K562 (cell line): ENCODE results near the gene MBNL2.

Experiments used
- SMC3 ChIP-seq: conservative IDR thresholded peaks from 2 replicates; pipeline ENCODE4 v1.6.1; 2011; ENCODE audit warnings: low read depth, low read length, improper control_type of control experiment; ENCODE audit not compliant: insufficient read depth
- ZBTB8A ChIP-seq: fragments of 450-650 bp; IDR thresholded peaks from 2 replicates; pipeline ENCODE4 v1.6.1; 2018; ENCODE audit warnings: mild to moderate bottlenecking, moderate library complexity; ENCODE audit not compliant: partially characterized antibody
- ZNF583 ChIP-seq: fragments of 250-450 bp; sonication (Bioruptor Pico); IDR thresholded peaks from 2 replicates; pipeline ENCODE4 v1.4.0; 2020
- TF ChIP-seq, protein P1 (sequence below): sonication (generic); formaldehyde crosslinking; IDR thresholded peaks from 2 replicates; pipeline ENCODE4 v1.8.1; 2023; ENCODE audit warnings: mild to moderate bottlenecking, missing genetic modification reagents

DNA sequence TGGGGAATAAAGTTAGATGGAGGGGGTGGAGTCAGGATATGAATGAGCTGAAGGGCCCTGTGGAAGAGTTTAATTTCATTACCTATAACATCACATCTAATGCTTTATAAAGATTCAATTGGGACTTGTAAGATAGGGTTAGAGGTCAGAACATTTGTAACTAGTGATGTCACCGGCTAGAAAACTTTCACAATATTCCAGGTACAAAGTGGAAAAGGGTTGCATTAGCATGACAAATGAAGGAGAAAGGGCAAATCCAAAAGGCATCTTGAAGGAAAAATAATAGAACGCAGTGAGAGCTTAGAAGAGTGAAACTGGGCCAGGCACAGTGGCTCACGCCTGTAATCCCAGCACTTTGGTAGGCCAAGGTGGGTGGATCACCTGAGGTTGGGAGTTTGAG is 7.6 kb downstream of the MBNL2 start:
- no peak for TF ChIP-seq SMC3
- TF ChIP-seq ZNF583 (CRISPR knock-in tag): no peak
- TF ChIP-seq, protein P1, sequence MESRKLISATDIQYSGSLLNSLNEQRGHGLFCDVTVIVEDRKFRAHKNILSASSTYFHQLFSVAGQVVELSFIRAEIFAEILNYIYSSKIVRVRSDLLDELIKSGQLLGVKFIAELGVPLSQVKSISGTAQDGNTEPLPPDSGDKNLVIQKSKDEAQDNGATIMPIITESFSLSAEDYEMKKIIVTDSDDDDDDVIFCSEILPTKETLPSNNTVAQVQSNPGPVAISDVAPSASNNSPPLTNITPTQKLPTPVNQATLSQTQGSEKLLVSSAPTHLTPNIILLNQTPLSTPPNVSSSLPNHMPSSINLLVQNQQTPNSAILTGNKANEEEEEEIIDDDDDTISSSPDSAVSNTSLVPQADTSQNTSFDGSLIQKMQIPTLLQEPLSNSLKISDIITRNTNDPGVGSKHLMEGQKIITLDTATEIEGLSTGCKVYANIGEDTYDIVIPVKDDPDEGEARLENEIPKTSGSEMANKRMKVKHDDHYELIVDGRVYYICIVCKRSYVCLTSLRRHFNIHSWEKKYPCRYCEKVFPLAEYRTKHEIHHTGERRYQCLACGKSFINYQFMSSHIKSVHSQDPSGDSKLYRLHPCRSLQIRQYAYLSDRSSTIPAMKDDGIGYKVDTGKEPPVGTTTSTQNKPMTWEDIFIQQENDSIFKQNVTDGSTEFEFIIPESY: no peak
- no peak for TF ChIP-seq ZBTB8A
